D341Med (cell line): Measurements from ENCODE around the gene GNAQ.

Source experiments
- DNase-seq: peaks from one replicate; pipeline ENCODE4 v3.0.0; 2012; ENCODE audit warnings: low spot score

Gene GNAQ

GRCh38 chr9:78031893-78032729 is 500 bp upstream of the GNAQ start:
- peak; percentile 84 for DNase-seq

GRCh38 chr9:78030553-78031443 is 813 bp downstream of the GNAQ start:
- peak; percentile 58 for DNase-seq

- no peak for DNase-seq
Observed at GRCh38 chr9:78030296-78030552, 1.4 kb downstream of the GNAQ start.

- DNase-seq = no peak
Observed at GRCh38 chr9:78029551-78030295, 1.9 kb downstream of the GNAQ start.

GRCh38 chr9:78028926-78029325 is 2.7 kb downstream of the GNAQ start:
- no peak for DNase-seq

- DNase-seq = no peak
Observed at GRCh38 chr9:78026947-78027346, 4.7 kb downstream of the GNAQ start.

GRCh38 chr9:78026416-78026815 is 5.2 kb downstream of the GNAQ start:
- DNase-seq = no peak

- no peak for DNase-seq
Observed at GRCh38 chr9:78025186-78025585, 6.4 kb downstream of the GNAQ start.

- DNase-seq = no peak
Observed at GRCh38 chr9:78023003-78023741, 8.4 kb downstream of the GNAQ start.

GRCh38 chr9:78021697-78022096 is 9.9 kb downstream of the GNAQ start:
- DNase-seq = no peak

GRCh38 chr9:78017190-78017693 is 14.4 kb downstream of the GNAQ start:
- no peak for DNase-seq

- no peak for DNase-seq
Observed at GRCh38 chr9:78015241-78015640, 16.4 kb downstream of the GNAQ start.

GRCh38 chr9:78014776-78015175 is 16.8 kb downstream of the GNAQ start:
- DNase-seq = no peak

- no peak for DNase-seq
Observed at GRCh38 chr9:78013934-78014333, 17.7 kb downstream of the GNAQ start.

GRCh38 chr9:78011049-78011448 is 20.6 kb downstream of the GNAQ start:
- no peak for DNase-seq

- no peak for DNase-seq
Observed at GRCh38 chr9:78010445-78010844, 21.2 kb downstream of the GNAQ start.

- no peak for DNase-seq
Observed at GRCh38 chr9:78009186-78009585, 22.4 kb downstream of the GNAQ start.

- DNase-seq = no peak
Observed at GRCh38 chr9:78006734-78007133, 24.9 kb downstream of the GNAQ start.

- DNase-seq = no peak
Observed at GRCh38 chr9:78005231-78006002, 26.2 kb downstream of the GNAQ start.

- DNase-seq = no peak
Observed at GRCh38 chr9:78004478-78005229, 27.0 kb downstream of the GNAQ start.
